ENCODE measurements around the gene ATOSA. TPM values are rescaled to one million over a fixed set of nuclear protein-coding genes. Genes with fewer than 3 reads are reported as not detected.

The ATOSA gene
- total and polyA plus RNA-seq, 2 of the 8 experiments (the other 6 are each of a cell fraction or from before 2014, with no cell fraction given), result 4.6 to 7.9 TPM

- no peak for TF ChIP-seq CBX8 (IDR thresholded peaks at IDR 0.05; ENCODE audit: borderline replicate concordance, low read depth, low read length)
Observed at GRCh38 chr15:52660192-52660591, 19.0 kb downstream of the ATOSA start (continued).

Data from H1 (cell line).